Neural progenitor cell (in vitro differentiated cells): Measurements from ENCODE around the gene KLB.

Experiments used
- EZH2phosphoT487 ChIP-seq: fragments of 200-600 bp; sonication (generic); IDR thresholded peaks from 2 replicates; pipeline ENCODE4 v1.6.1; 2017; ENCODE audit warnings: antibody characterized with exemption
- TF ChIP-seq, protein P1 (sequence below): fragments of 200-600 bp; sonication (generic); IDR thresholded peaks from 2 replicates; pipeline ENCODE4 v1.5.1; 2017; ENCODE audit warnings: antibody characterized with exemption, mild to moderate bottlenecking

DNA sequence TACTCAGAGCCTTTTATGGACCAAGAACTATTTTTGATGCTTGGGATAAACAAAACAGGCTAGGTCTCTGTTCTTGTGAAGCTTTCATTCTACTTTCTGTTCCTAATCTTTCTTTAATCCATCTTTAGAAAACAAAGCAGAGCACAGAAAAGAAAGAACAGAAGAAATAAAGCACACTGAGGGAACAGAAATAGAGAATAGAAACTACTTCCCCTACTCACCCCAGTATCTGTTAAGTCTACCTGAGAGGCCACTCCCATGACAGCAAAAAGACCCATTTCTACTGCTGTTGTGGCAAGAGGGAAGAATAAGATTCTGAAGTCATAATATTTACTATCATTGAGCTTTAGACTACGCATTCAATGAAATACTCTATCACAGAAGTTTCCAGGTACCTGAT lies 49.7 kb upstream of the KLB start:
- TF ChIP-seq, protein P1, sequence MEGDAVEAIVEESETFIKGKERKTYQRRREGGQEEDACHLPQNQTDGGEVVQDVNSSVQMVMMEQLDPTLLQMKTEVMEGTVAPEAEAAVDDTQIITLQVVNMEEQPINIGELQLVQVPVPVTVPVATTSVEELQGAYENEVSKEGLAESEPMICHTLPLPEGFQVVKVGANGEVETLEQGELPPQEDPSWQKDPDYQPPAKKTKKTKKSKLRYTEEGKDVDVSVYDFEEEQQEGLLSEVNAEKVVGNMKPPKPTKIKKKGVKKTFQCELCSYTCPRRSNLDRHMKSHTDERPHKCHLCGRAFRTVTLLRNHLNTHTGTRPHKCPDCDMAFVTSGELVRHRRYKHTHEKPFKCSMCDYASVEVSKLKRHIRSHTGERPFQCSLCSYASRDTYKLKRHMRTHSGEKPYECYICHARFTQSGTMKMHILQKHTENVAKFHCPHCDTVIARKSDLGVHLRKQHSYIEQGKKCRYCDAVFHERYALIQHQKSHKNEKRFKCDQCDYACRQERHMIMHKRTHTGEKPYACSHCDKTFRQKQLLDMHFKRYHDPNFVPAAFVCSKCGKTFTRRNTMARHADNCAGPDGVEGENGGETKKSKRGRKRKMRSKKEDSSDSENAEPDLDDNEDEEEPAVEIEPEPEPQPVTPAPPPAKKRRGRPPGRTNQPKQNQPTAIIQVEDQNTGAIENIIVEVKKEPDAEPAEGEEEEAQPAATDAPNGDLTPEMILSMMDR: no peak
- no peak for TF ChIP-seq EZH2phosphoT487
